Ishikawa (cell line): ENCODE data around the gene PTPRM.

Experiments
- CEBPB ChIP-seq: IDR thresholded peaks from 2 replicates; pipeline ENCODE4 v1.6.1; 2012
- CREB1 ChIP-seq: IDR thresholded peaks from 2 replicates; pipeline ENCODE4 v1.6.1; 2012; ENCODE audit warnings: low read depth
- MAX ChIP-seq: IDR thresholded peaks from 2 replicates; pipeline ENCODE4 v1.6.1; 2012
- NFIC ChIP-seq: IDR thresholded peaks from 2 replicates; pipeline ENCODE4 v1.6.1; 2012
- RAD21 ChIP-seq: IDR thresholded peaks from 2 replicates; pipeline ENCODE4 v1.6.1; 2012; ENCODE audit warnings: low read depth
- TEAD4 ChIP-seq: IDR thresholded peaks from 2 replicates; pipeline ENCODE4 v1.6.1; 2012
- YY1 ChIP-seq: IDR thresholded peaks from 2 replicates; pipeline ENCODE4 v1.6.1; 2012; ENCODE audit warnings: low read depth
- TF ChIP-seq, protein P1 (sequence below): IDR thresholded peaks from 2 replicates; pipeline ENCODE4 v1.6.1; 2012; ENCODE audit warnings: low read depth, mild to moderate bottlenecking

DNA sequence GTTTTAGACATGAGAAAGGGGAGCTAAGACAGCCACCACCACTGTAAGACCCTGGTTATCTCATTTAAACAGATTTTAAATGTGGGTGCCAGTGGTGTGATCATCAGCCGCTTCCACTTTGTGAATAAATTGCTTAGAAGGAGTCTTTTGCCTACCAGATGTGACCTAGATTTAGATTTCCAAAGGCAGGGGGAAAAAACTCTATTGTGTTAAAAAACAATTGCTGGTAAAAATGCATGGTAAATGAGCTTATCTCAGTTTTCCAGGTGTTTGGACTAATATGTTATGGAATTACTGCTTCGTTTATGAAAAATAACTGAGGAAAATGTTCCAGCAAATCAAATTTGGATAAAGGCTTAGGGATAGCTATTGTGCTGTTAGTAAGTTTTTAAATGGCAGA is 575.8 kb downstream of the PTPRM start:
- TF ChIP-seq TEAD4 = no peak
- no peak for TF ChIP-seq NFIC
- TF ChIP-seq CREB1 = no peak
- no peak for TF ChIP-seq MAX
- TF ChIP-seq, protein P1, sequence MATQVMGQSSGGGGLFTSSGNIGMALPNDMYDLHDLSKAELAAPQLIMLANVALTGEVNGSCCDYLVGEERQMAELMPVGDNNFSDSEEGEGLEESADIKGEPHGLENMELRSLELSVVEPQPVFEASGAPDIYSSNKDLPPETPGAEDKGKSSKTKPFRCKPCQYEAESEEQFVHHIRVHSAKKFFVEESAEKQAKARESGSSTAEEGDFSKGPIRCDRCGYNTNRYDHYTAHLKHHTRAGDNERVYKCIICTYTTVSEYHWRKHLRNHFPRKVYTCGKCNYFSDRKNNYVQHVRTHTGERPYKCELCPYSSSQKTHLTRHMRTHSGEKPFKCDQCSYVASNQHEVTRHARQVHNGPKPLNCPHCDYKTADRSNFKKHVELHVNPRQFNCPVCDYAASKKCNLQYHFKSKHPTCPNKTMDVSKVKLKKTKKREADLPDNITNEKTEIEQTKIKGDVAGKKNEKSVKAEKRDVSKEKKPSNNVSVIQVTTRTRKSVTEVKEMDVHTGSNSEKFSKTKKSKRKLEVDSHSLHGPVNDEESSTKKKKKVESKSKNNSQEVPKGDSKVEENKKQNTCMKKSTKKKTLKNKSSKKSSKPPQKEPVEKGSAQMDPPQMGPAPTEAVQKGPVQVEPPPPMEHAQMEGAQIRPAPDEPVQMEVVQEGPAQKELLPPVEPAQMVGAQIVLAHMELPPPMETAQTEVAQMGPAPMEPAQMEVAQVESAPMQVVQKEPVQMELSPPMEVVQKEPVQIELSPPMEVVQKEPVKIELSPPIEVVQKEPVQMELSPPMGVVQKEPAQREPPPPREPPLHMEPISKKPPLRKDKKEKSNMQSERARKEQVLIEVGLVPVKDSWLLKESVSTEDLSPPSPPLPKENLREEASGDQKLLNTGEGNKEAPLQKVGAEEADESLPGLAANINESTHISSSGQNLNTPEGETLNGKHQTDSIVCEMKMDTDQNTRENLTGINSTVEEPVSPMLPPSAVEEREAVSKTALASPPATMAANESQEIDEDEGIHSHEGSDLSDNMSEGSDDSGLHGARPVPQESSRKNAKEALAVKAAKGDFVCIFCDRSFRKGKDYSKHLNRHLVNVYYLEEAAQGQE = no peak
- no peak for TF ChIP-seq RAD21
- TF ChIP-seq YY1 = no peak
- no peak for TF ChIP-seq CEBPB
